ENCODE measurements around the gene HSD17B10. TPM values are rescaled to one million over a fixed set of nuclear protein-coding genes. Genes with fewer than 3 reads are reported as not detected.
A peak's percentile ranks its signal among the peaks of the same experiment; 100 is the strongest.
"Not testable (repeated sequence)": the region's sequence is repeated elsewhere in the genome, so short reads cannot be mapped to it uniquely, and the experiment has no call there.

Gene HSD17B10
- total RNA-seq, 4 donors from 2014 or later: 12.5 to 47.5 (median 42.2) TPM

GRCh38 chrX:53481093-53481492, 46.9 kb upstream of the HSD17B10 start:
- H3K4me3 ChIP-seq: no peak overlapping the region
- 27% methylated on average over 5 of the region's 5 CpGs; no CpG with 5 or more reads in 1 of the 2 donors for WGBS, 2 donors (ENCODE audit: low coverage in 1 of 2)
- intact Hi-C loops (cut with DNase I; ENCODE audit: low total_unique reads) (no loop called here), in situ Hi-C loops (cut with MboI; ENCODE audit: low pct_ligation_motif_present in 1 of 4, low pct_unique_long_range_greater_than_20kb in 1 of 4, low sequenced_read_pairs in 3 of 4) (loop anchor here in 1 of 4 donors (25.0 kb wide), 1 partner anchor 169 kb away; no protein-coding TSS in a partner anchor)
- TF ChIP-seq POLR2A (IDR thresholded peaks at IDR 0.05) (no peak), CTCF (IDR thresholded peaks at IDR 0.05) (peak; percentile 11 to 35 (median 25)), POLR2AphosphoS5 (IDR thresholded peaks at IDR 0.05) (no peak)
- no peaks in the 10 kb centered on the region for H3K9me3 ChIP-seq
- no peaks in the 10 kb centered on the region for H3K36me3 ChIP-seq
- peak; percentile 19 for DNase-seq
- no peaks in the 10 kb centered on the region for H3K27me3 ChIP-seq
- H3K27ac ChIP-seq: no peak overlapping the region
- H3K4me1 ChIP-seq: no peaks in the 10 kb centered on the region

GRCh38 chrX:53479301-53479700, 45.1 kb upstream of the HSD17B10 start:
- in situ Hi-C loops (cut with MboI; ENCODE audit: low pct_ligation_motif_present in 1 of 4, low pct_unique_long_range_greater_than_20kb in 1 of 4, low sequenced_read_pairs in 3 of 4): loop anchor here in 1 of 4 donors (25.0 kb wide), 1 partner anchor 167 kb away; no protein-coding TSS in a partner anchor
- 77% methylated on average over 5 of the region's 5 CpGs; no CpG with 5 or more reads in 1 of the 2 donors for WGBS, 2 donors (ENCODE audit: low coverage in 1 of 2)
- TF ChIP-seq POLR2A (IDR thresholded peaks at IDR 0.05) (no peak), POLR2AphosphoS5 (IDR thresholded peaks at IDR 0.05) (no peak), EP300 (IDR thresholded peaks at IDR 0.05; ENCODE audit: low read depth) (no peak), CTCF (IDR thresholded peaks at IDR 0.05) (no peak)
- no peak for DNase-seq
- H3K4me1 ChIP-seq: no peaks in the 10 kb centered on the region
- H3K9me3 ChIP-seq: no peaks in the 10 kb centered on the region
- H3K4me3 ChIP-seq: no peak overlapping the region
- no peaks in the 10 kb centered on the region for H3K36me3 ChIP-seq
- H3K27me3 ChIP-seq: no peaks in the 10 kb centered on the region
- H3K27ac ChIP-seq: no peak overlapping the region
- intact Hi-C loops (cut with DNase I; ENCODE audit: low total_unique reads): no loop called here

- WGBS, 2 donors (ENCODE audit: low coverage in 1 of 2): 44 to 59% methylated on average over 2 of the region's 2 CpGs
- TF ChIP-seq EP300 (IDR thresholded peaks at IDR 0.05; ENCODE audit: low read depth): no peak
- TF ChIP-seq POLR2A (IDR thresholded peaks at IDR 0.05): no peak
- TF ChIP-seq CTCF (IDR thresholded peaks at IDR 0.05): no peak
- no peak overlapping the region for H3K27ac ChIP-seq
- H3K9me3 ChIP-seq: no peaks in the 10 kb centered on the region
- H3K27me3 ChIP-seq: no peaks in the 10 kb centered on the region
- H3K4me3 ChIP-seq: no peak overlapping the region
- no peaks in the 10 kb centered on the region for H3K4me1 ChIP-seq
- H3K36me3 ChIP-seq: no peaks in the 10 kb centered on the region
- DNase-seq: no peak
- intact Hi-C loops (cut with DNase I; ENCODE audit: low total_unique reads): no loop called here
- in situ Hi-C loops (cut with MboI; ENCODE audit: low pct_ligation_motif_present in 1 of 4, low pct_unique_long_range_greater_than_20kb in 1 of 4, low sequenced_read_pairs in 3 of 4): loop anchor here in 1 of 4 donors (25.0 kb wide), 1 partner anchor 164 kb away; no protein-coding TSS in a partner anchor
These were observed 42.2 kb upstream of the HSD17B10 start for GRCh38 chrX:53476371-53476770.

GRCh38 chrX:53474707-53475106, 40.5 kb upstream of the HSD17B10 start:
- H3K9me3 ChIP-seq: no peaks in the 10 kb centered on the region

GRCh38 chrX:53471346-53471745, 37.2 kb upstream of the HSD17B10 start:
- H3K4me1 ChIP-seq: no peaks in the 10 kb centered on the region
- H3K36me3 ChIP-seq: no peaks in the 10 kb centered on the region
- no peak overlapping the region for H3K27ac ChIP-seq
- in situ Hi-C loops (cut with MboI; ENCODE audit: low pct_ligation_motif_present in 1 of 4, low pct_unique_long_range_greater_than_20kb in 1 of 4, low sequenced_read_pairs in 3 of 4) (no loop called here), intact Hi-C loops (cut with DNase I; ENCODE audit: low total_unique reads) (no loop called here)
- WGBS, 2 donors (ENCODE audit: low coverage in 1 of 2): 68% methylated on average over 3 of the region's 3 CpGs; no CpG with 5 or more reads in 1 of the 2 donors
- TF ChIP-seq POLR2AphosphoS5 (IDR thresholded peaks at IDR 0.05): no peak
- TF ChIP-seq POLR2A (IDR thresholded peaks at IDR 0.05): no peak
- TF ChIP-seq CTCF (IDR thresholded peaks at IDR 0.05): no peak
- TF ChIP-seq EP300 (IDR thresholded peaks at IDR 0.05; ENCODE audit: low read depth): no peak
- no peak overlapping the region for H3K4me3 ChIP-seq
- no peak for DNase-seq
- no peaks in the 10 kb centered on the region for H3K27me3 ChIP-seq
- H3K9me3 ChIP-seq: no peaks in the 10 kb centered on the region

More at GRCh38 chrX:53474707-53475106, 40.5 kb upstream of the HSD17B10 start:
- Histone ChIP-seq H3K27ac (no peak overlapping the region), H3K4me3 (no peak overlapping the region), H3K27me3 (no peaks in the 10 kb centered on the region), H3K36me3 (no peaks in the 10 kb centered on the region), H3K4me1 (no peaks in the 10 kb centered on the region)
- DNase-seq: no peak
- intact Hi-C loops (cut with DNase I; ENCODE audit: low total_unique reads): no loop called here
- TF ChIP-seq POLR2A (IDR thresholded peaks at IDR 0.05): no peak
- no peak for TF ChIP-seq EP300 (IDR thresholded peaks at IDR 0.05; ENCODE audit: low read depth)
- 71% methylated on average over 2 of the region's 2 CpGs; no CpG with 5 or more reads in 1 of the 2 donors for WGBS, 2 donors (ENCODE audit: low coverage in 1 of 2)
- in situ Hi-C loops (cut with MboI; ENCODE audit: low pct_ligation_motif_present in 1 of 4, low pct_unique_long_range_greater_than_20kb in 1 of 4, low sequenced_read_pairs in 3 of 4): loop anchor here in 1 of 4 donors (25.0 kb wide), 1 partner anchor 162 kb away; no protein-coding TSS in a partner anchor

GRCh38 chrX:53468659-53469058, 34.5 kb upstream of the HSD17B10 start:
- 97 to 100% methylated on average over 1 to 3 of the region's 3 CpGs for WGBS, 2 donors (ENCODE audit: low coverage in 1 of 2)
- in situ Hi-C loops (cut with MboI; ENCODE audit: low pct_ligation_motif_present in 1 of 4, low pct_unique_long_range_greater_than_20kb in 1 of 4, low sequenced_read_pairs in 3 of 4); H3K27me3 ChIP-seq; intact Hi-C loops (cut with DNase I; ENCODE audit: low total_unique reads); DNase-seq; H3K36me3 ChIP-seq; H3K4me1 ChIP-seq; H3K9me3 ChIP-seq; H3K4me3 ChIP-seq; H3K27ac ChIP-seq: not testable (repeated sequence)
